A673 (cell line): ENCODE results near the gene STARD13. TPM values are rescaled to one million over a fixed set of nuclear protein-coding genes. Genes with fewer than 3 reads are reported as not detected.

Experiments
- BruUV-seq: library from RNA; stranded (reverse); fragments of 400-500 nt; replicated peaks from 2 replicates; lab custom pipeline; 2021; lab: Mats Ljungman, UMichigan
- CTCF ChIA-PET: fragments of 300-600 bp; sonication (Branson Sonifier 250); formaldehyde crosslinking; loops from one replicate; lab custom pipeline; 2022; ENCODE audit warnings: antibody characterized with exemption; lab: Charles Lee
- POLR2A ChIA-PET: fragments of 300-600 bp; sonication (Branson Sonifier 250); formaldehyde crosslinking; loops from one replicate; lab custom pipeline; 2022; ENCODE audit warnings: antibody characterized with exemption; ENCODE audit not compliant: low non-redundant PET; lab: Charles Lee
- DNase-seq: peaks from one replicate; pipeline ENCODE4 v3.0.0-alpha.2; 2015; ENCODE audit warnings: low spot score
- H3K27ac ChIP-seq: fragments of 200-600 bp; sonication (generic); 2 replicates; pipeline ENCODE4 v1.5.1; 2016; ENCODE audit warnings: mixed run types, low read depth, mild to moderate bottlenecking, mixed read lengths, antibody characterized with exemption, low read length; ENCODE audit not compliant: poor library complexity, severe bottlenecking
- H3K27me3 ChIP-seq: fragments of 200-600 bp; sonication (generic); replicated peaks from 2 replicates; pipeline ENCODE4 v1.6.1; 2017; ENCODE audit warnings: mixed run types, low read depth, mild to moderate bottlenecking, mixed read lengths, antibody characterized with exemption, low read length; ENCODE audit not compliant: insufficient read depth, poor library complexity
- H3K36me3 ChIP-seq: fragments of 200-600 bp; sonication (generic); 2 replicates; pipeline ENCODE4 v1.6.1; 2016; ENCODE audit warnings: mixed run types, mild to moderate bottlenecking, mixed read lengths, antibody characterized with exemption, low read length; ENCODE audit not compliant: insufficient read depth, poor library complexity, severe bottlenecking
- H3K4me1 ChIP-seq: fragments of 200-600 bp; sonication (generic); 2 replicates; pipeline ENCODE4 v1.6.1; 2017; ENCODE audit warnings: mixed run types, mild to moderate bottlenecking, mixed read lengths, antibody characterized with exemption, low read length; ENCODE audit not compliant: insufficient read depth, poor library complexity, severe bottlenecking
- H3K4me3 ChIP-seq: fragments of 200-600 bp; sonication (generic); 2 replicates; pipeline ENCODE4 v1.5.1; 2016; ENCODE audit warnings: low read depth, mixed run types, mild to moderate bottlenecking, mixed read lengths, low read length; ENCODE audit not compliant: poor library complexity, severe bottlenecking
- H3K9me3 ChIP-seq: fragments of 200-600 bp; sonication (generic); 2 replicates; pipeline ENCODE4 v1.6.1; 2016; ENCODE audit warnings: mixed run types, low read depth, mild to moderate bottlenecking, mixed read lengths, antibody characterized with exemption, low read length; ENCODE audit not compliant: poor library complexity, severe bottlenecking
- EZH2 ChIP-seq: fragments of 200-600 bp; sonication (generic); IDR thresholded peaks from 2 replicates; pipeline ENCODE4 v1.6.1; 2017; ENCODE audit warnings: borderline replicate concordance, low read depth, mild to moderate bottlenecking, mixed read lengths, antibody characterized with exemption, low read length; ENCODE audit not compliant: poor library complexity, severe bottlenecking
- intact Hi-C: fragments of 100-400 bp; cut with micrococcal nuclease; formaldehyde crosslinking; loops from one replicate; pipeline ENCODE4 v1.10.0; 2022; ENCODE audit not compliant: unreplicated experiment
- total RNA-seq: library from RNA; stranded (reverse); gene quantifications from 2 replicates; pipeline ENCODE4 v1.2.3, GENCODE V29; 2021
- TF ChIP-seq, protein P1 (sequence below): fragments of 300-800, 200-600 bp; sonication (generic); conservative IDR thresholded peaks from 2 replicates; pipeline ENCODE4 v1.5.1; 2017; ENCODE audit warnings: low read depth, mild to moderate bottlenecking, antibody characterized with exemption, low read length, moderate library complexity, mixed read lengths

STARD13 gene
- total RNA-seq, 1 experiment from 2014 or later: 45.7 TPM

- Histone ChIP-seq H3K36me3 (no peaks in the 10 kb centered on the region), H3K27ac (no peak overlapping the region), H3K4me3 (no peak overlapping the region), H3K9me3 (no peaks in the 10 kb centered on the region), H3K27me3 (no peaks in the 10 kb centered on the region), H3K4me1 (peaks cover 33% of the 10 kb centered on the region)
- ChIA-PET POLR2A (no interaction called here), CTCF (no interaction called here)
- DNase-seq: no peak
- TF ChIP-seq, protein P1, sequence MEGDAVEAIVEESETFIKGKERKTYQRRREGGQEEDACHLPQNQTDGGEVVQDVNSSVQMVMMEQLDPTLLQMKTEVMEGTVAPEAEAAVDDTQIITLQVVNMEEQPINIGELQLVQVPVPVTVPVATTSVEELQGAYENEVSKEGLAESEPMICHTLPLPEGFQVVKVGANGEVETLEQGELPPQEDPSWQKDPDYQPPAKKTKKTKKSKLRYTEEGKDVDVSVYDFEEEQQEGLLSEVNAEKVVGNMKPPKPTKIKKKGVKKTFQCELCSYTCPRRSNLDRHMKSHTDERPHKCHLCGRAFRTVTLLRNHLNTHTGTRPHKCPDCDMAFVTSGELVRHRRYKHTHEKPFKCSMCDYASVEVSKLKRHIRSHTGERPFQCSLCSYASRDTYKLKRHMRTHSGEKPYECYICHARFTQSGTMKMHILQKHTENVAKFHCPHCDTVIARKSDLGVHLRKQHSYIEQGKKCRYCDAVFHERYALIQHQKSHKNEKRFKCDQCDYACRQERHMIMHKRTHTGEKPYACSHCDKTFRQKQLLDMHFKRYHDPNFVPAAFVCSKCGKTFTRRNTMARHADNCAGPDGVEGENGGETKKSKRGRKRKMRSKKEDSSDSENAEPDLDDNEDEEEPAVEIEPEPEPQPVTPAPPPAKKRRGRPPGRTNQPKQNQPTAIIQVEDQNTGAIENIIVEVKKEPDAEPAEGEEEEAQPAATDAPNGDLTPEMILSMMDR: no peak
- no peak for TF ChIP-seq EZH2
- intact Hi-C loops: no loop called here
- BruUV-seq: no TSS peak
These were observed 65.6 kb downstream of the STARD13 start for GRCh38 chr13:33219926-33220325.

DNA sequence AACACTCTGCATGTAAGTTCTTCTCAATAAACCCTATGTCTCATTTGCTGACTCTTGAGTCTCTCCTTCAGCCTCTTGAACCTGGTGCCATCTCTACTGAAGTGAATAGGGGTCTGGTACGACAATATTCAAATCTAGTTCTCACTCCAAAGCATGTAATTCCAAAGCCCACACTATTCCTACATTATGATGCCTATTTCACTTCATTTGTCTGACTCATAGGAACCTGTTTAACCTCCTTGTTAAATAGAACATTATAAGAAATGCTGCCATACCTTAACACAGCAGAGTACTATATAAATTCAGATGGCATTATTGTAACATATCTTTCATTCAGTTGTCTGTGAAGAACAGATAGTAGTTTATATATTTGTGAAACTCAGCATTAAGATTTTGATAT is 67.1 kb downstream of the STARD13 start:
- DNase-seq: no peak
- no peak for TF ChIP-seq EZH2
- TF ChIP-seq, protein P1: no peak
- H3K27ac ChIP-seq: no peak overlapping the region
- no TSS peak for BruUV-seq
- intact Hi-C loops: no loop called here
- H3K4me3 ChIP-seq: no peak overlapping the region
- no peaks in the 10 kb centered on the region for H3K27me3 ChIP-seq
- no peaks in the 10 kb centered on the region for H3K36me3 ChIP-seq
- peaks cover 48% of the 10 kb centered on the region for H3K4me1 ChIP-seq
- ChIA-PET POLR2A (no interaction called here), CTCF (no interaction called here)
- H3K9me3 ChIP-seq: no peaks in the 10 kb centered on the region

GRCh38 chr13:33218020-33218419 is 67.5 kb downstream of the STARD13 start:
- no peak for DNase-seq
- POLR2A ChIA-PET: no interaction called here
- CTCF ChIA-PET: no interaction called here
- Histone ChIP-seq H3K36me3 (no peaks in the 10 kb centered on the region), H3K27ac (no peak overlapping the region), H3K9me3 (no peaks in the 10 kb centered on the region), H3K4me3 (no peak overlapping the region), H3K27me3 (no peaks in the 10 kb centered on the region), H3K4me1 (peaks cover 52% of the 10 kb centered on the region)
- intact Hi-C loops: no loop called here
- BruUV-seq: no TSS peak
- no peak for TF ChIP-seq EZH2
- TF ChIP-seq, protein P1: no peak
